ENCODE results near the gene HMHB1.

HMHB1 gene

DNA sequence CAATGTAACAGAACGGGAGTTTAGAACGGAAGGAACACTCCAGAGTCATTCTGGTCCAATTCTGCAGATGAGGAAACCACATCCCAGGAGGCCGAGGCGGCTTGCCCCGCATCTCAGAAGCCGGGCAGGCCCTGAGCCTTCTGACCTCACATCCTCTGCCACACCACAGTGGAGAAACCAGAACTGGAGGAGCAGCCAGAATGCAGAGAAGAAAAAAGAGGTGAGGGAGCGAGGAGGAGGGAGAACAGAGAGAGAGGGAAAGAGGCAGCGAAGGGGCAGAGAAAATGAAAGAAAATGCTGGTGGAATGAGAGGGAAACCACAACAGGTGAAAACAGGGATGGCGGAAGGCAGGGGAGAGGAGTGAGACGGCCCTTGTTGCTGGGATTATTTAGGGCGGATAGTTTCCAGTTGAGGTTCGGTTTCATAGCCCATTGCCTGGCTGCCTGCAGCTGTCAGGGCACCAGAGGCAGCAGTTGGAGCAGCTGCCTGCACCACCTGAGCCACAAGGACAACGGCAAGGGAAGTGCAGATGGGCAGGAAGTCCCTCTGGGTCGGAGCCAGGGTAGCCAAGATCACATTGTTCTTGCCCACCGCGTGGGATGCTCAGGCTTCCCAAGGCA lies at the start of gene HMHB1:
Gene HMHB1 (plus strand): TSS at position 77 of the 621 bp plus-strand sequence.
- no peak for DNase-seq

DNA sequence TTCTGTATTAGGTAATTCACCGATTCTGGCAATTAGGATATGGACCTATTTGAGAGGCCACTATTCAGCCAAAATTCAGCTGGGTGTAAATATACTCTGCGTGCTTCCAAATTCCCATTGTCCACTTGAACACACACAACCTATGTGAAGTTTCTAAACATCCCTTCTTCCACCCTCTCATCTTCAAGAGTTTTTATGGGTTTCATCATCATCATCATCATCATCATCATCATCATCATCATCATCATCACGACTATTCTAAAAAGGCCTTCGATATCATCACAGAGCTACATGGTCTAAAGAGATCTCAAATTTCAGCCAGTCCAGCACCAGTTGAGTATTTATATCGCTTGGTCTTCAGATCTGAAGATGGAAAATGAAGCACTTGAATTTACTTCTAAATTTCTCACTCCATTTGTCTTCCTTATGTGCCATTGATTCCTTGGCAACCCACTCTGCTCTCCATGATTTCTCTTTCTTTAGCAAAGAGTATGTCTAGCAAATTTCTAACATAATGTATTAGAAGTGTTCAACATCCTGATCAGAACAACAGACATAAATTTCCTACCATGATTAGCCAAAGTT lies 49.2 kb upstream of the HMHB1 start:
- no peak for DNase-seq

DNA sequence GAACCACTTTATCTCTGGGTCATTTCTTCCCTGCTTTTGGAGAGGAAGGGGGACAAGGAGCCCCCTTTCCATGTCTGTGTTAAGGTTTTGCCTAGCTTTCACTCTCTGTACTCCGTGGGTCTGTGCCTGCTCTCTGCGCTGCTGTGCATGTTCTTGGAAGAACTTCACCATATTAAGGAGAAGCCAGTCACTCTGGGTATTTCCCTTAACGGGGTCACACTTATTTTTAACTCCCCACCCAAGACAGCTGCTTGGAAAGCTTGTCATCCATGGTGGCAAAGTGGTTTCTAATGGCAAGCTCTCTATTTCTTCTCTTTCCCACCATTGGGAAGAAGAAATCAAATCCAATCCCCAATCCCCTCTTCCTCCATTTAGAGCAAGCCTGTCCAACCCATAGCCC lies 44.8 kb upstream of the HMHB1 start:
- no peak for DNase-seq

DNA sequence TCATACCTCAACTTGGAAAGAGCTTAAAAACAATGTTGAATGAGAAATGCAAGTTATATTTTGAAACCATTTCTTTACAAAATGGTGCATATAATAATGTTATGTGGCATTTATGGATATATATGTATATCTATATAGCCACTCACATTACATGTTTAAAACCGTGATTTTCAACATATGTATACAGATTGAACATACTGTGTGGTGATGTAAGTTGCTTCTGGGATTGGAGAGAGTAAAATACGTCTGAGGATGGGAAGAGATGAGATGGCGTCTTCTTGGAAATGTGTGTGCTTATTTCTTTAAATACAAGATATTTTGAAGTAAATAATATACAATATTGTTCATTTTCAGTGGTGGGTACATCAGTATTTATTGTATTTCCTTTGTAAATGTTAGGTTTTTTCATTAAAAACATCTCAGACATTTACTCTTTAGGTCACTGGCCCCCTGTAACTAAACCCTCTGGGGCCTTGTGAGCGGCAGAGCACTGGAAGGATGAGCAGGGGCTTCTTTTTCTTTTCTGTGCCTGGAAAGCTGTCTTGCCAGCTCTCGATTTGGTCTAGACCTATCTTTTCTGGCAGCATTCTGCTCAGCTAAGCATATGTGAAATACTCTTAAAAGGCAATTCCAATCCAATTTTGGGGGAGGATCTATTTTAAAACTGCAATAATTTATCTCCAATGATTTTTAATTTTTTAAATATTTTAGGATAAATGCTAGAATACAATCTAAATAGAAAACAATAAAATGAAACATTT lies 42.8 kb upstream of the HMHB1 start:
- DNase-seq: no peak

DNA sequence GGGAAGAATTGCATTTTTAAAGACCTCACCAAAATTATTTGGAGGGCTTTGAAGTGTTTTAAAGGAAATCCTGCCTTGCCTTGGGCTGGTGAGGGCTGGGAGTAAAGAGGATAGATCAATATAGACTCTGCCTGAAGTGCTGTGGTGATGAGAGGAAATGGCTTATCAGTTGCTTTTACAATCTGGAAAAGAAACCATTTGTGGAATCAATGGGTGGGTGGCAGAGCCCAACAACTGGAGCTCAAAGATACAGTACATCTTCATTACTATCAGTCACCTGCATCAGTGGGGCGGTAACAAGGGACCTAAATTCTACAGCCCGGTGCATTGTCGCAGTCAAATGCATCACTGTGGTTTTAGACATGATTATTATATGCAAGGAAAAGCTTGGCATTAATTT lies 41.5 kb upstream of the HMHB1 start:
- DNase-seq: no peak

DNA sequence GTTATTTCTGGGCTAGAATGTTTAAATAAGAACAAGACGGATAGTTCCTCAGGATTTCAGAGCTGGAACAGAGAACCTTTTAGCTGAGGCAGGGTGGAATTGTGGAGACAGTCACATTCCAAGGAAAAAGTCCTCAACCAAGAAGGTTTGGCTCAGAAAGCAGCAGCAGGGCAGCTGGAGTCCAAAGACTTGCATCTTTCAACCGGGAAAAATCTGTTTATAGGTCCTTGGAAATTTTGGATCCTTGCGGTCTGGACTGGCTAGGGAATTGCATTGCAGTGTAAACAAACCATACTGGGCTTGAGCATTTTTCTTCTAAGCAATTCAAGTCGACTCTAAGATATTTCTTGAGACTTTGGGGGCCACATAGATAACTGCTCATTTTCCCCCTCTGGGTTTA lies 40.8 kb upstream of the HMHB1 start:
- no peak for DNase-seq

DNA sequence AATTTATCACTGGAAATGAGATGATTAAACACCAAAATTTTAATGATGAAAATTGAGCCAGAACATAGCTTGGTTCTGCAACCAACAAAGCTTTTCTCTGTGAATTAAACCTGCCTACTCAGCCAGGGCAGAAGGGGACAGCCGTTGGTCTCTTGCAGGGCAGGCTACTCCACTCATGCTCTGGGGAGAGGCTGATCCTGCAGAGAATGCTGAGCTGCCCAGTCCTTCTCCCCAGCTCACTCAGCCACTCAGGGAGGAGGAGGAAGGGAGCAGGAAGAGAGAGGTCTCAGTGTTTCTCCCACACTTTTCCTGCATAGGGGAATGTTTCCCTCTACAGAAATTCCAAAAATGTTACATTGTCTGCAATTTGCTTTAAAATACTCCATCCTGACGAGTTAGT lies 40.4 kb upstream of the HMHB1 start:
- DNase-seq: no peak

DNA sequence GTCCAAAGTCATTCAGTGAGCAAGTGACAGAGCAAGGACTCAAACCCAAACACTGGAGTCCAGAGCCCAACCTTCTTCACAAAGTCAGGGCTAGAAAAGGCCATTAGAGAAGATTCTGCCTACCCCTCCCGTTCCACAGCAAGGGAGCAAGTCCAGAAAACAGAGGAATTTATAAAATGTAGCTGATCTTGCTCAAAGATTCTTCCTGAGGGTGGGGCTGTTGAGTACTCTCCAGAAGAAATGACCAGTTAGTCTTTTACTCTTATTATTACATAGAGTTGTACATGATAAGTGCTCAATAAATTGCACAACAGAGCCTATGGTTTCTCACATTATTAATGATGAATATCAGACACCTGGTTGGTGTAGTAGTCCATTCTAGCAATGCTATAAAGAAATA lies 39.3 kb upstream of the HMHB1 start:
- no peak for DNase-seq

DNA sequence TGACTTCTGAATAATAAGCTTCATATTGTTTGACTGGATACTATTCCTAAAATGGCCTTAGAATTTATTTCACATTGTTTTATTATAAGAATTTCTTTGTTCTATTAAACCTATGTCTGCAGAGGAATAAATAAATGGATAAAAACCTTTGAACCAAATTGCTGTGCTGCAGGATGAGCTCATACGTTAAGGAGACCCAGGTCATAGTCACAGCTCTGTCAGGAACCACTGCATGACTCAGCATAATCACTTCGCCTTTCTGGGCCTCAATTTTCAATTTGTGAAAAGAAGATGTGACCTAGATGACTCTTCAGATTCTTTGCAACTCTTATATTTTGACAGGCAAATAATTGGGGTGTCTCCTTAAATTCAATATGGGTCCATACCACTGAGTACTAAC lies 36.7 kb upstream of the HMHB1 start:
- DNase-seq: peak in 1 of 2 donors; percentile 79

DNA sequence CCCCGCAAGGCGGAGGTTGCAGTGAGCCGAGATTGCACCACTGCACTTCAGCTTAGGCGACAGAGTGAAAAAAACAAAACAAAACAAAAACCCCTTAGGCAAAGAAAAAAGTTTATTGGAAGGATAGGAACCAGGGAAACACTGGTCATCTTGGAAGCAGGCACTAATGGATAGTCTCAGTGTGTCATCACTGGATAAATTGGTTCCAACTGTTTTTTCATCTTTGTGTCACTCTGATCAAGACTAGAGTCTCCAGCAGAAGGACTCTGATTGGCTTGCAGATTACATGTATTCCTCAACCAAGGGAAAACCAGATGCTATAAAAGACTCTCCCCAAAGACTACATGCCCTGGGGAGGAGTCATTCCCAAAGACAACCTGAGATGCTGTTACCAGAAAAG lies 35.0 kb upstream of the HMHB1 start:
- no peak for DNase-seq

DNA sequence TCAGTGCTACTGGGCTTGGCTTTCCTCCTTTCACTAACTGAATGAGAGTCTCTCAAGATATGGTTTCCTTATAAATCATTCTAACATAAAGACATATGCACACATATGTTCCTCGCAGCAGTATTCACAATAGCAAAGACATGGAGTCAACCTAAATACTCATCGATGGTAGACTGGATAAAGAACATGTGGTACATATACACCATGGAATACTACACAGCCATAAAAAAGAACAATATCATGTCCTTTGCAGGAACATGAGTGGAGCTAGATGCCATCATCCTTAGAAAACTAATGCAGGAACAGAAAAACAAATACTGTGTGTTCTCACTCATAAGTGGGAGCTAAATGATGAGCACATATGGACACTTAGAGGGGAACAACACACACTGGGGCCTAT lies 32.5 kb upstream of the HMHB1 start:
- no peak for DNase-seq

DNA sequence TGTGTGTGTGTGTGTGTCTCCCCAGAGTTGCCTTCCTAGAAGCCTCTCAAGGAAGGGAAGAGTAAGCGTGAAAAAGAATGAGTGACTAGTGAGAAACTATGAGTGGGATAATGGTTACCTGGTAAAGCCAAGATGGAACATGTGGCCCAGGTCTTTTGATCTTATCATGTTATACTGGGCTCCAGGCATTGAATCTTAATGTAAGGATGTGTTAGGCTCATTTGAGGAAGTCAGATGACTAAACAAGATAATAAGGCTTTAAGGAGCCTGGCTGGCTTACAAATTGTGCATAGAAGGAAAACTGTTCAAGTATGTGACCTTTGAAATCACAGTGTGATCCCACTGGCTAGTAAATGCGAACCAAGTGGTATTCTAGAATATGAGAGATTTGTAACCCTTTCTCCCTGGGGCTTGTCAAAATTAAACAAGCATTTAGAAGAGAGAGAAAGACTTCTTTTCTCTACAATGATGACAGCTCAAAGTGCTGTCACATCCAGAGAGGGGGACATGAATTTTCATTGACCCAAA lies 29.9 kb upstream of the HMHB1 start:
- peak in 1 of 2 donors; percentile 3 for DNase-seq

DNA sequence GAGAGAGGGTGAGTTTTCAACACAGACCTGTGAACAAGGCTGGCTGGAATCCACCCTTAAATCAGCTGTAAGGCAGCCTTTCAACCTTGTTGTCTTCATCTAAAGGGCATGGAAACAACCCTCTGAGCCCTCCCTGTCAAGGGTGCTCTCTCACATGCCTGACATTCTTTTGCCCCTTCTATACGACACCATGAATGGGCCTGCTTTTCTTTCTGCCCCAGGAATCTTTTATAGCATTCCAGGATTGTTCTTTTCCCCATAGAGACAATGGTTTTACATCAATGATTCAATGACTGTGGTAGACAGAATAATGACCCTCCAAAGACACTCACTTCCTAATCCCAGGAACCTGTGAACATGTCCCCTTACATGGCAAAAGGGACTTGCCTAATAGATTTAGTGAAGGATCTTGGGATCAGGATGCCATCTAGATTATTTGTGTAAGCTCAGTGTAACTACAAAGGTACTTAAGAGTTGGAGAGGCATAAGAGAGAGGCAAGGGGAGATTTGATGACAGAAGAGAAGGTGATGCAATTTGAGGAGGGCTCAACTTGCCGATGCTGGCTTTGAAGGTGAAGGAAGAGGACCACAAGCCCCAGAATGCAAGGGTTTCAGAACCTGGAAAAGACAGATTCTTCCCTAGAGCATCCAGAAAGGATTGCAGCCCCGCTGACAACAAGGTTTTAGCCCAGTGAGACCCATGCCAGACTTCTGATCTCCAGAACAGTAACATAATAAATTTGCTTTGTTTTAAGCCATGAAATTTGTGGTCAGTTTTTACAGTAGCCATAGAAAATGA lies 29.2 kb upstream of the HMHB1 start:
- DNase-seq: no peak

DNA sequence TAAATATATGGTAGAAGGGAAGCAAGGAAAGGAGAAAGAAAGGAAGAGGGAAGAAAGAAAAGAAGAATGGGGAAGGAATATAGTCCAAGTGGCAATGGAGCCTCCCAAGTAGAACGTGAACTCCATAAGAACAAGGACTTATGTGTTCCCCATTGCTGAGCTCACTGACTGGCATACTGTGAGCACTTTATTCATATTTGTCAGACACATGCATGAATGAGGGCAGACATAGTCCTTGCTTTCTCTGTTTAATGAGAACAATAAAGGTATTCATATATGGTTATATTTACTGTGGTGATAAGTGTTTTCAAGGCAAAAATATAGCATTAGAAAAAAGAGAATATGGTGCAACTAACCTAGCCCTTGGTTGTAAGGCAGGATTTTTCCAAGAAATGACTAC lies 23.6 kb upstream of the HMHB1 start:
- no peak for DNase-seq

DNA sequence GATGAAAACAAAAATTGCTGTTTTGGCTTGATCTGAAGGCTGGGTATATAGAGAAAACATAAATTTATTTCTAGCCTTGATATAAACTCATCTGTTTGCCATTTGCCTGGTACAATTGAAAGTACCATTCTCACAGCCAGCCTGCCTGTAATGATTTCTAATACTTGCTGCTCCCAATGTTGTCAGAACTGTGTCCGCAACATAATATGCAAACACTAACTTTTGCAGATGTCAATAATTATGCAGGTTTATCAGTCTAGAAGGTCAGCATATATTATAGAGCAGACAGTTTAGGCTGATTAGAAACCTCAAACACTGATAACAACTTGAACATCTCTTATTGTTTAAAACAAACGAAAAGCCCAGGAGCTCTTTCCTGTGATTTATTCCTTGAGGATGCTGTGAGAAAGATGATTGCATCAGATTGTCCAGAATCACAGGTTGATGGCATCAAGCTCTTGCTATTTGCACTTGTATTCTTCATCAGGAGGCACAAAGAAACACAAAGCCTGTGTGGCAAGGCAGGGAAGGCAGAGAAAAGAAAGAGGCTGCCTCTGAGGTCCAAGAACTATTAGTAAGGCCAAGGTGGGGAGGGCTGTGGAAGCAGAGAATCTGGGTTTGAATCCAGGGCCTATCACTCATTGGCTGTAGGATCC lies 21.4 kb upstream of the HMHB1 start:
- DNase-seq: no peak

DNA sequence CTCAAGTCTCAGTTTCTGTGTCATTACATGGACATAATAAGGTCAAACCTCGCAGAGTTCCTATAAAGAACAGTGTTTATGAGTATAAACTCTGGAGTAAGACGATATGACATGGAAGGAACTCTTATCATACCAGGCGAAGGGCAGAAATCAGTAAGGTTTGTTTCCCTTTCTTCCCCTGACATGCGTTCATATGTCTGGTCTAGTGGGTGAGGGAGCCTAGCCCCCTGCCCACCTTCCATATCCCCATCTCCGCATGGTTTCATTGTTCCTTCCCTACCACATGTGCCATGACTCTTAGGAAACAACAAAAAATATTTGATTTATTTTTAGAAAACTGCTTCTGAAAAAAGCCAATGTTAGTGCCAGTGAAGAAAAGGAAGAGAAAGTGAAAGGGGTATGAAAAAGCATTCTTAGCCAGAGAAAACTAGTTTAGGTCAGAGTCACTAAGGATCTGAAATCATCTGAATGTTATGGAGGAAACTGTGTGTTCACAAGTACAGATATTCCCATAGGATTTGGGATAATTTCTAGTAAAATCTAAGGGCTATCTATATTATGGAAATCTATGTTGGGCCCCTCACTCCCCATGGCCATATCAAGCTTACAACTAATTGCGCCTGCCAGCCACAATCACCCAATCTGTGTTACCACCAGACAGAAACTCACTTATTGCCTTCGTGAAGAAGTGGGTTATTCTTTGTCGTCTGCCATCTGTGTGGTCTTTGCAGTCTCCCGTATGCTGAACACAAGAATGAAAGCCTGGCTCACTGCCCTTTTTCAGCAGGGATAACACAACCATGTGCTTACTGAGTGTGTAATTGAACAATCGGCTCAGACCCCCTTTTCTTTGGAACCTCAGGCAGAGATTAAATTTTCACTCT lies 19.9 kb upstream of the HMHB1 start:
- peak in 1 of 2 donors; percentile 76 for DNase-seq

DNA sequence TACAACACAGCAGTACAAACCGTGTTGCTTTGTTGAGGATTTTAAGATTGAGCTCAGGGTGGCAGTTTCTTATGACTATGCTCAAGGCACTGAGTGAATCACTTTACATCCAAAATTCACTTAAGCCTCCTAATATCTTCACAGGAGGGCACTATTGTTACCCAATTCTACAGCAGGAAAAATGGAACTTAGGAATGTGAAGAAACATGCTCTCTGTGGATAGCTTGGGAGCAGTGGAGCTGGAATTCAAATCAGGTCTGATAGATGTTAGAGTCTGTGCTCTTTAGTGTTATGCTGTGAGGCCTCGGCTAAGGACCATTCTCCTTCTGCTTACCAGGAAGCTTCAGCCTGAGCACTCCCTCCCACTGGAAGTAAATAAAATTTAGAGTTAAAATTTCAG lies 18.7 kb upstream of the HMHB1 start:
- no peak for DNase-seq

DNA sequence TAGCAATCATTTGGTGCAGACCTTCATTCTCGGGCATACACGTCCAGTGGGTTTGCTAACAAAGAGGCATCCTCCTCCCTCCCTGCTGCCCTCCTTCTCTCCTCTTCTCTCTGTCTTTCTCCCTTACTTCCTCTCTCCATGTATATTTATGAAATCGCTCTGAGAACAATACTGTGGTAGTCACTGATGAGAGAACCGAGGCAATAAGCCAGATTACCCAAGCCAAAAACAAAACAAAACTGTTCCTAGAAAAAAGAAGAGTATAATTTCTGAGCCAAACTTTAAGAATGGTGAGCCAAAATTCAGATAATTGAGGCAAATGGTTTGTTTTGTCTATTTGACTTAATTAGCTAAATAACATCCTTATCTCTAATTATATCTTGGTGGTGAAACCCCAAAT lies 15.8 kb upstream of the HMHB1 start:
- DNase-seq: no peak

DNA sequence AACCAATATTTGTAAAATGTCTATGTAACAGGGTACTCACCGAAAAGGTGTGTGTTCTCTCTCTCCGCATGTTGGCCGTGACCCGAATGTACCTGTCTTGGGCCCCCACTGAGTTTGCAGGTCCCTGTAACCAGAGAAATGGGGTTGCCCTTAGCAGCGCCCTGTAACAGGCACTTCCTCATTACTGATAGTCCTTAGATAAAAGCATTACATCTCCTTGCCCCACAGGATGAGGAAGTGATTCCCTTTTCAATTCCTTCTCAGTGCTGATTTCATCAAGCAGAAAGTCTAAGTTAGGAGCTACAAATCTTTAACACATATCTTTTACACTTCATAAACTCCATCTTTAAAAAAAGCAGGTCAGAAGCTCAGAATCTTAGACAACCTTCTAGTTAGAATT lies 15.2 kb upstream of the HMHB1 start:
- no peak for DNase-seq

DNA sequence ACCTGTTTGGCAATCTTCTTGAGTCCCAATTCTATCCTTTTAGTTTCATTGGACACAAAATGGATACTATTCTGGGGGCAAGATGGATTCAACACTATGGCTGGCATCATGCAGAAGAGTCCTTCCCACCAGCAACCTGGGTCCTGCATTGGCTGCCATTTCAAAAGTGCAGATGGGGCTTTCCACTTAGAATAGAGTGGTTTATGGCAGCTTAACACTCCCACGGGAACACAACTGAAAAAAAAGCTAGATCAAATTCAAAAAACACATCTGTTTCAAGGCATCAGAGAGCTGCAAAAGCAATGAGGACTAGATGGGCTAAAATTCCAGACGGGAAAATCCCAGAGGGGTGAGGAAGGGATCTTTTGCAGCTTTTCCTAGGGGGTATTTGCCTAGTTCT lies 11.2 kb upstream of the HMHB1 start:
- no peak for DNase-seq

DNA sequence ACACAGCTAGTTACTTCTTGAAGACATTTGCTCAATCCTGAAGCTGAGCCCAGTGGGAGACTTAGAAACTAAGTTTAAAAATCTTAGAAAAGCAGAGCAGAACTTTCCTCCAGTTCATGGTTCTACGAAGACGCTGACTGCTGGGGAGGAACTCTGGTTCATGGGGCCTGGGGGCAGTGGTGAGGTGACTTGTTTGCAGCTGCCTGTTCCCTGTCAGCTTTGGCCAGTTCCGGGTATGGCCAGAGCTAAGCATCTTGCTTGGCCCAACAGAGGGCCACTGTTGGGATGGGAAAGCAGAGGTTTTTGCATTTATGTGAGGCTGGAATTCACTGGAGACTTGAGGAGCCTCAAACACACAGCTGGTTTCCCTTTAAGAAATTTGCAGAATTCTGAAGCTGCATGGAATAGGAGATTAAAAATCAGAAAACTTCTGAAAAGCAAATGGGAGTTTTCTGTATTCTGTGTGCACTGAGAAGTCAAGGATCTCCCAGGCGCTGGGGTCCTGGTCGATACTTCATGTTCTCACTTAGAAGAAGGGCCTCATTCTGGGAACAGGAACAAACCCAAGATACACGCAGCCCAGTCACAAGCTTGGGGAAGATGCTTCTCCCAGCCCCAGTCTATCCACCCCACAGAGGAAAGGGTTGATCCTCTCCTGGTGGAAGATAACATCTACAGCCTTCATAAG lies 10.6 kb upstream of the HMHB1 start:
- DNase-seq: no peak

All from bone marrow (tissue), 2 donors.